Naive thymus-derived CD4-positive, alpha-beta T cell (primary cell): Measurements from ENCODE around the gene SRPK1. TPM values are rescaled to one million over a fixed set of nuclear protein-coding genes. Genes with fewer than 3 reads are reported as not detected.

Source experiments
- ATAC-seq: fragments of 150-1000 bp; cut with Tn5 transposase; 2 replicates; pipeline ENCODE4 v1.10.0; 2021; ENCODE audit warnings: mild to moderate bottlenecking, moderate library complexity
- CTCF ChIA-PET: fragments of 350-600 bp; sonication (Branson Sonifier 250); formaldehyde crosslinking; loops from one replicate; lab custom pipeline; 2021; ENCODE audit warnings: antibody characterized with exemption; lab: Charles Lee
- POLR2A ChIA-PET: fragments of 350-600 bp; sonication (Branson Sonifier 250); formaldehyde crosslinking; loops from one replicate; lab custom pipeline; 2021; ENCODE audit warnings: antibody characterized with exemption, inconsistent platforms; lab: Charles Lee
- DNase-seq, 9 donors: peaks; one replicate each; pipeline versions ENCODE4 v3.0.0 to v3.0.0-alpha.2; 2020 to 2022; ENCODE audit warnings: mixed read lengths in 1 of 9
- H3K27ac ChIP-seq: one replicate; pipeline ENCODE4 v1.7.0; 2013; ENCODE audit warnings: mild to moderate bottlenecking, low read depth, low read length, moderate library complexity
- H3K27me3 ChIP-seq, 2 donors: one replicate each; pipeline ENCODE4 v1.7.0; 2013; ENCODE audit warnings: low read length in 2 of 2, mild to moderate bottlenecking in 2 of 2, moderate library complexity in 2 of 2; ENCODE audit not compliant: control insufficient read depth in 2 of 2, insufficient read depth in 2 of 2
- H3K36me3 ChIP-seq, 3 experiments: 1 replicate in 2 of 3; 2 replicates in 1 of 3; pipeline ENCODE4 v1.7.0; 2013; ENCODE audit warnings: low read length in 3 of 3, mild to moderate bottlenecking in 3 of 3, moderate library complexity in 1 of 3; ENCODE audit not compliant: insufficient read depth in 3 of 3, control insufficient read depth in 2 of 3
- H3K4me1 ChIP-seq, 2 donors: one replicate each; pipeline ENCODE4 v1.7.0; 2013; ENCODE audit warnings: low read length in 2 of 2, mild to moderate bottlenecking in 2 of 2, moderate library complexity in 1 of 2; ENCODE audit not compliant: control insufficient read depth in 2 of 2, insufficient read depth in 2 of 2
- H3K4me3 ChIP-seq: 2 replicates; pipeline ENCODE4 v1.7.0; 2013; ENCODE audit warnings: mild to moderate bottlenecking, low read length
- H3K9me3 ChIP-seq, 3 experiments: 1 replicate in 2 of 3; 2 replicates in 1 of 3; pipeline ENCODE4 v1.7.0; 2013; ENCODE audit warnings: low read length in 3 of 3; ENCODE audit not compliant: control insufficient read depth in 2 of 3
- H3K27ac Mint-ChIP-seq, 9 donors: one replicate each; pipeline ENCODE4 v1.8.0; 2020 to 2022; ENCODE audit warnings: mixed read lengths in 9 of 9, mild to moderate bottlenecking in 8 of 9, moderate library complexity in 5 of 9, inconsistent platforms in 2 of 9
- H3K27me3 Mint-ChIP-seq, 5 donors: one replicate each; pipeline ENCODE4 v1.8.0; 2021 to 2022; ENCODE audit warnings: mixed read lengths in 5 of 5, mild to moderate bottlenecking in 1 of 5
- H3K36me3 Mint-ChIP-seq, 5 donors: one replicate each; pipeline ENCODE4 v1.8.0; 2020 to 2022; ENCODE audit warnings: mixed read lengths in 5 of 5, mild to moderate bottlenecking in 3 of 5, inconsistent platforms in 1 of 5
- H3K4me1 Mint-ChIP-seq, 7 donors: one replicate each; pipeline ENCODE4 v1.8.0; 2020 to 2022; ENCODE audit warnings: mixed read lengths in 7 of 7, mild to moderate bottlenecking in 3 of 7, inconsistent platforms in 1 of 7
- H3K4me3 Mint-ChIP-seq, 10 donors: one replicate each; pipeline ENCODE4 v1.8.0; 2020 to 2022; ENCODE audit warnings: mild to moderate bottlenecking in 10 of 10, mixed read lengths in 10 of 10, moderate library complexity in 6 of 10, inconsistent platforms in 2 of 10
- H3K9me3 Mint-ChIP-seq, 11 donors: one replicate each; pipeline ENCODE4 v1.8.0; 2020 to 2022; ENCODE audit warnings: mixed read lengths in 11 of 11, mild to moderate bottlenecking in 4 of 11, inconsistent platforms in 1 of 11, moderate library complexity in 1 of 11
- intact Hi-C, 2 donors: fragments of 100-400 bp; cut with micrococcal nuclease; formaldehyde crosslinking; loops; one replicate each; pipeline ENCODE4 v1.15.1; 2023
- polyA plus RNA-seq, 2 donors: library from polyadenylated mRNA; unstranded; fragments of 300-500 nt; fragmentation: Illumina TruSeq; gene quantifications; one replicate each; pipeline ENCODE4 v1.2.3, GENCODE V29; 2021
- total RNA-seq, 6 experiments: library from RNA in 5 of 6; stranded (reverse) in 5 of 6; gene quantifications; 1 replicate in 5 of 6; 2 replicates in 1 of 6; pipeline ENCODE4 v1.2.3 and lab custom pipeline; 2021 to 2026

Gene SRPK1
- total and polyA plus RNA-seq, 7 experiments from 2014 or later: 29.1 to 80.9 (median 42.1) TPM

- no peak overlapping the region for H3K27ac Mint-ChIP-seq
- no peak for DNase-seq
- intact Hi-C loops: no loop called here
- Histone ChIP-seq H3K27me3 (no peaks in the 10 kb centered on the region), H3K36me3 (peaks cover 0 to 22% (median 0%) of the 10 kb centered on the region in 3 experiments), H3K9me3 (no peaks in the 10 kb centered on the region), H3K4me3 (no peak overlapping the region), H3K4me1 (no peaks in the 10 kb centered on the region), H3K27ac (no peak overlapping the region)
- peaks cover 0 to 5% (median 0%) of the 10 kb centered on the region in 7 donors for H3K4me1 Mint-ChIP-seq
- peaks cover 0 to 26% (median 8%) of the 10 kb centered on the region in 5 donors for H3K36me3 Mint-ChIP-seq
- ATAC-seq: no peak
- no peaks in the 10 kb centered on the region for H3K27me3 Mint-ChIP-seq
- no peak overlapping the region for H3K4me3 Mint-ChIP-seq
- POLR2A ChIA-PET: no interaction called here
- peaks cover 0 to 6% (median 0%) of the 10 kb centered on the region in 11 donors for H3K9me3 Mint-ChIP-seq
- CTCF ChIA-PET: no interaction called here
Measured at GRCh38 chr6:35831257-35832007, 89.5 kb downstream of the SRPK1 start.

GRCh38 chr6:35829306-35829705 is 91.6 kb downstream of the SRPK1 start:
- no peak overlapping the region for H3K27ac Mint-ChIP-seq
- H3K36me3 Mint-ChIP-seq: peaks cover 0 to 11% (median 3%) of the 10 kb centered on the region in 5 donors
- H3K4me1 Mint-ChIP-seq: no peaks in the 10 kb centered on the region
- no peaks in the 10 kb centered on the region for H3K9me3 ChIP-seq
- no peak overlapping the region for H3K4me3 ChIP-seq
- H3K4me1 ChIP-seq: no peaks in the 10 kb centered on the region
- no peak overlapping the region for H3K27ac ChIP-seq
- ATAC-seq (no peak), DNase-seq (no peak)
- intact Hi-C loops: no loop called here
- POLR2A ChIA-PET: no interaction called here
- peaks cover 0 to 6% (median 0%) of the 10 kb centered on the region in 11 donors for H3K9me3 Mint-ChIP-seq
- H3K4me3 Mint-ChIP-seq: no peak overlapping the region
- H3K27me3 Mint-ChIP-seq: no peaks in the 10 kb centered on the region
- CTCF ChIA-PET: no interaction called here
- peaks cover 0 to 11% (median 0%) of the 10 kb centered on the region in 3 experiments for H3K36me3 ChIP-seq
- no peaks in the 10 kb centered on the region for H3K27me3 ChIP-seq

GRCh38 chr6:35824552-35825192 is 96.2 kb downstream of the SRPK1 start:
- Mint-ChIP-seq H3K36me3 (no peaks in the 10 kb centered on the region), H3K27ac (no peak overlapping the region), H3K4me3 (no peak overlapping the region), H3K27me3 (peaks cover 0 to 4% (median 0%) of the 10 kb centered on the region in 5 donors), H3K4me1 (no peaks in the 10 kb centered on the region), H3K9me3 (peaks cover 0 to 4% (median 0%) of the 10 kb centered on the region in 11 donors)
- H3K4me1 ChIP-seq: no peaks in the 10 kb centered on the region
- H3K9me3 ChIP-seq: no peaks in the 10 kb centered on the region
- H3K36me3 ChIP-seq: no peaks in the 10 kb centered on the region
- no peak overlapping the region for H3K4me3 ChIP-seq
- CTCF ChIA-PET: no interaction called here
- DNase-seq: no peak
- H3K27me3 ChIP-seq: no peaks in the 10 kb centered on the region
- H3K27ac ChIP-seq: no peak overlapping the region
- ATAC-seq: no peak
- intact Hi-C loops: no loop called here
- POLR2A ChIA-PET: no interaction called here

- Mint-ChIP-seq H3K4me1 (no peaks in the 10 kb centered on the region), H3K27ac (no peak overlapping the region), H3K36me3 (no peaks in the 10 kb centered on the region), H3K9me3 (no peaks in the 10 kb centered on the region), H3K27me3 (peaks cover 0 to 8% (median 0%) of the 10 kb centered on the region in 5 donors), H3K4me3 (no peak overlapping the region)
- H3K27ac ChIP-seq: no peak overlapping the region
- no peaks in the 10 kb centered on the region for H3K9me3 ChIP-seq
- no peaks in the 10 kb centered on the region for H3K27me3 ChIP-seq
- no peak overlapping the region for H3K4me3 ChIP-seq
- no peaks in the 10 kb centered on the region for H3K4me1 ChIP-seq
- CTCF ChIA-PET: no interaction called here
- POLR2A ChIA-PET: no interaction called here
- no peak for DNase-seq
- H3K36me3 ChIP-seq: no peaks in the 10 kb centered on the region
- no peak for ATAC-seq
- intact Hi-C loops: no loop called here
Measured at GRCh38 chr6:35823601-35824000, 97.3 kb downstream of the SRPK1 start.

GRCh38 chr6:35817515-35817914 is 103.4 kb downstream of the SRPK1 start:
- Histone ChIP-seq H3K9me3 (peaks cover 0 to 5% (median 0%) of the 10 kb centered on the region in 3 experiments), H3K27me3 (no peaks in the 10 kb centered on the region), H3K4me1 (no peaks in the 10 kb centered on the region), H3K27ac (no peak overlapping the region), H3K4me3 (no peak overlapping the region), H3K36me3 (no peaks in the 10 kb centered on the region)
- ChIA-PET POLR2A (no interaction called here), CTCF (no interaction called here)
- intact Hi-C loops: no loop called here
- no peaks in the 10 kb centered on the region for H3K4me1 Mint-ChIP-seq
- peaks cover 0 to 8% (median 0%) of the 10 kb centered on the region in 5 donors for H3K27me3 Mint-ChIP-seq
- peaks cover 0 to 3% (median 0%) of the 10 kb centered on the region in 5 donors for H3K36me3 Mint-ChIP-seq
- no peak overlapping the region for H3K27ac Mint-ChIP-seq
- no peak overlapping the region for H3K4me3 Mint-ChIP-seq
- ATAC-seq: no peak
- DNase-seq: no peak
- H3K9me3 Mint-ChIP-seq: peaks cover 0 to 18% (median 2%) of the 10 kb centered on the region in 11 donors

GRCh38 chr6:35811699-35811995 is 109.3 kb downstream of the SRPK1 start:
- peaks cover 0 to 3% (median 0%) of the 10 kb centered on the region in 5 donors for H3K36me3 Mint-ChIP-seq
- Histone ChIP-seq H3K9me3 (no peaks in the 10 kb centered on the region), H3K27me3 (no peaks in the 10 kb centered on the region), H3K4me1 (no peaks in the 10 kb centered on the region), H3K4me3 (no peak overlapping the region), H3K27ac (no peak overlapping the region), H3K36me3 (no peaks in the 10 kb centered on the region)
- peaks cover 0 to 5% (median 1%) of the 10 kb centered on the region in 11 donors for H3K9me3 Mint-ChIP-seq
- ChIA-PET CTCF (no interaction called here), POLR2A (no interaction called here)
- intact Hi-C loops: no loop called here
- ATAC-seq (no peak), DNase-seq (no peak)
- no peak overlapping the region for H3K27ac Mint-ChIP-seq
- H3K4me1 Mint-ChIP-seq: peaks cover 0 to 1% (median 0%) of the 10 kb centered on the region in 7 donors
- H3K4me3 Mint-ChIP-seq: no peak overlapping the region
- peaks cover 2 to 18% (median 12%) of the 10 kb centered on the region in 5 donors for H3K27me3 Mint-ChIP-seq
